HepG2 (cell line): ENCODE results near the gene GDPD1. TPM values are rescaled to one million over a fixed set of nuclear protein-coding genes. Genes with fewer than 3 reads are reported as not detected.

ENCODE experiments used
- ATAC-seq: fragments of 200-7000 bp; cut with Tn5 transposase; 3 replicates; pipeline ENCODE4 v1.9.1; 2020; ENCODE audit warnings: mild to moderate bottlenecking, moderate library complexity
- BruUV-seq: library from RNA; stranded (reverse); fragments of 400-500 nt; replicated peaks from 2 replicates; lab custom pipeline; 2021; lab: Mats Ljungman, UMichigan
- CTCF ChIA-PET: fragments of 300-600 bp; formaldehyde crosslinking; extraction: SDS; loops from one replicate; lab custom pipeline; 2021; ENCODE audit warnings: low total read pairs, inconsistent platforms, low intra/inter-chr PET ratio; lab: Yijun Ruan, JAX
- POLR2A ChIA-PET: fragments of 350-600 bp; sonication (Branson Sonifier 250); formaldehyde crosslinking; loops from one replicate; lab custom pipeline; 2020; ENCODE audit warnings: antibody characterized with exemption, inconsistent platforms; lab: Yijun Ruan, JAX
- DNase-seq: peaks from one replicate; pipeline ENCODE4 v3.0.0-alpha.2; 2015; ENCODE audit warnings: low spot score
- FAIRE-seq: peaks from 3 replicates; lab custom pipeline; 2011; peaks lifted over from hg19 to GRCh38; lab: Jason Lieb, UNC
- H2AFZ ChIP-seq: one replicate; pipeline ENCODE4 v1.6.1; 2011; ENCODE audit warnings: low read length, inconsistent platforms
- H3K27ac ChIP-seq: fragments of 300-600 bp; 3 replicates; pipeline ENCODE4 v1.8.0; 2011; ENCODE audit warnings: mixed run types, mild to moderate bottlenecking, mixed read lengths, low read length, inconsistent platforms; ENCODE audit not compliant: insufficient read depth; ENCODE audit errors: extremely low read length
- H3K27me3 ChIP-seq, 2 experiments: fragments of 200-600 bp in 1 of 2; 2 replicates in 1 of 2; 3 replicates in 1 of 2; pipeline versions ENCODE4 v1.6.0 to v1.8.0; 2011; ENCODE audit warnings: low read length in 2 of 2, mild to moderate bottlenecking in 2 of 2, moderate library complexity in 2 of 2, inconsistent platforms in 1 of 2; ENCODE audit not compliant: insufficient read depth in 2 of 2, control insufficient read depth in 1 of 2
- H3K36me3 ChIP-seq, 2 experiments: fragments of 200-600 bp in 1 of 2; replicated peaks in 1 of 2; 2 replicates in 1 of 2; 3 replicates in 1 of 2; pipeline versions ENCODE4 v1.5.1 to v1.8.0; 2011; ENCODE audit warnings: low read length in 2 of 2, inconsistent platforms in 1 of 2; ENCODE audit not compliant: insufficient read depth in 2 of 2, control insufficient read depth in 1 of 2
- H3K4me1 ChIP-seq: 2 replicates; pipeline ENCODE4 v1.5.1; 2012; ENCODE audit warnings: low read length, inconsistent platforms; ENCODE audit not compliant: insufficient read depth
- H3K4me2 ChIP-seq: 2 replicates; pipeline ENCODE4 v1.6.0; 2011; ENCODE audit warnings: low read depth, low read length, inconsistent platforms
- H3K4me3 ChIP-seq, 3 experiments: fragments of 200-600 bp in 1 of 3; sonication (generic), shearing (Covaris generic) in 1 of 3; replicated peaks in 1 of 3; 2 replicates each; pipeline ENCODE4 v1.5.1; 2011 to 2016; ENCODE audit warnings: low read length in 3 of 3, inconsistent platforms in 2 of 3, low read depth in 2 of 3, mild to moderate bottlenecking in 2 of 3, control low read depth in 1 of 3, mixed read lengths in 1 of 3; ENCODE audit not compliant: insufficient read depth in 1 of 3
- H3K79me2 ChIP-seq: one replicate; pipeline ENCODE4 v1.6.1; 2011; ENCODE audit warnings: low read length, inconsistent platforms; ENCODE audit not compliant: insufficient read depth
- H3K9ac ChIP-seq: 2 replicates; pipeline ENCODE4 v1.6.0; 2011; ENCODE audit warnings: mild to moderate bottlenecking, low read depth, low read length, inconsistent platforms; ENCODE audit not compliant: insufficient read depth
- H3K9me3 ChIP-seq: 2 replicates; pipeline ENCODE4 v1.5.1; 2012; ENCODE audit warnings: mild to moderate bottlenecking, low read length
- H4K20me1 ChIP-seq: 2 replicates; pipeline ENCODE4 v1.6.0; 2011; ENCODE audit warnings: inconsistent platforms, mild to moderate bottlenecking, low read length, moderate library complexity; ENCODE audit not compliant: insufficient read depth
- CHD2 ChIP-seq: IDR thresholded peaks from 2 replicates; pipeline ENCODE4 v1.6.1; 2011; ENCODE audit warnings: low read depth, low read length, improper control_type of control experiment
- FOXA3 ChIP-seq: IDR thresholded peaks from 2 replicates; pipeline ENCODE4 v1.6.1; 2016; ENCODE audit warnings: missing genetic modification reagents, missing compliant biosample characterization
- HNRNPL ChIP-seq: fragments of 200-400 bp; formaldehyde crosslinking; IDR thresholded peaks from 2 replicates; pipeline ENCODE4 v1.6.1; 2017; ENCODE audit warnings: mild to moderate bottlenecking, low read depth, low read length
- KDM2A ChIP-seq: sonication (generic); formaldehyde crosslinking; IDR thresholded peaks from 2 replicates; pipeline ENCODE4 v1.4.0; 2020; ENCODE audit warnings: low read depth, missing genetic modification reagents, borderline replicate concordance
- MAFF ChIP-seq: IDR thresholded peaks from 2 replicates; pipeline ENCODE4 v1.6.1; 2011; ENCODE audit warnings: low read depth, low read length, improper control_type of control experiment
- MAFG ChIP-seq: sonication (generic); formaldehyde crosslinking; IDR thresholded peaks from 2 replicates; pipeline ENCODE4 v1.5.1; 2020; ENCODE audit warnings: mild to moderate bottlenecking, missing genetic modification reagents
- MAFK ChIP-seq, 2 experiments: IDR thresholded peaks in 1 of 2; conservative IDR thresholded peaks in 1 of 2; 2 replicates each; pipeline ENCODE4 v1.6.1; 2011; ENCODE audit warnings: improper control_type of control experiment in 2 of 2, low read length in 2 of 2
- SNAPC2 ChIP-seq: sonication (generic); formaldehyde crosslinking; IDR thresholded peaks from 2 replicates; pipeline ENCODE4 v1.8.1; 2022; ENCODE audit warnings: mild to moderate bottlenecking, missing genetic modification reagents
- THAP7 ChIP-seq: sonication (generic); formaldehyde crosslinking; IDR thresholded peaks from 2 replicates; pipeline ENCODE4 v1.8.1; 2023; ENCODE audit warnings: mild to moderate bottlenecking, missing genetic modification reagents
- XBP1 ChIP-seq: sonication (generic); formaldehyde crosslinking; IDR thresholded peaks from 2 replicates; pipeline ENCODE4 v1.5.0; 2020; ENCODE audit warnings: missing genetic modification reagents
- ZFP91 ChIP-seq: sonication (generic); formaldehyde crosslinking; IDR thresholded peaks from 2 replicates; pipeline ENCODE4 v1.9.0; 2022; ENCODE audit warnings: missing genetic modification reagents, mild to moderate bottlenecking, borderline replicate concordance
- ZNF460 ChIP-seq: sonication (generic); formaldehyde crosslinking; IDR thresholded peaks from 2 replicates; pipeline ENCODE4 v1.5.1; 2020; ENCODE audit warnings: missing genetic modification reagents, mild to moderate bottlenecking, borderline replicate concordance
- ZNF501 ChIP-seq: sonication (generic); formaldehyde crosslinking; IDR thresholded peaks from 2 replicates; pipeline ENCODE4 v1.5.1; 2020; ENCODE audit warnings: mild to moderate bottlenecking, moderate library complexity, missing genetic modification reagents
- ZNF564 ChIP-seq: sonication (generic); formaldehyde crosslinking; IDR thresholded peaks from 2 replicates; pipeline ENCODE4 v1.8.1; 2023; ENCODE audit warnings: mild to moderate bottlenecking, missing genetic modification reagents
- ZNF790 ChIP-seq: sonication (generic); formaldehyde crosslinking; IDR thresholded peaks from 2 replicates; pipeline ENCODE4 v1.8.0; 2022; ENCODE audit warnings: missing genetic modification reagents, mild to moderate bottlenecking, borderline replicate concordance
- WGBS: methylation state at CpG from one replicate; pipeline ENCODE4 v1.1.6; 2017; ENCODE audit warnings: low lambda C conversion rate; 5-methylcytosine and 5-hydroxymethylcytosine counted together
- in situ Hi-C: cut with HindIII; loops from 2 replicates; pipeline ENCODE4 v1.10.0; 2017; ENCODE audit warnings: low pct_unique_long_range_greater_than_20kb; ENCODE audit not compliant: extremely low pct_ligation_motif_present
- intact Hi-C: fragments of 100-400 bp; cut with micrococcal nuclease; formaldehyde crosslinking; loops from one replicate; pipeline ENCODE4 v1.10.0; 2022; ENCODE audit not compliant: unreplicated experiment
- polyA plus RNA-seq, 8 experiments: library from polyadenylated mRNA; depleted of rRNA in 3 of 8; stranded (reverse) in 7 of 8; unstranded in 1 of 8; fragments of >200 nt; fragmentation: Illumina TruSeq in 4 of 8; extraction: Trizol in 4 of 8; gene quantifications; 2 replicates each; pipeline versions ENCODE4 v1.2.1 to v1.2.3, GENCODE V29; 2011 to 2016; ENCODE audit warnings: low read depth in 4 of 8, missing spikeins in 1 of 8, mixed read lengths in 1 of 8; ENCODE audit not compliant: insufficient read depth in 1 of 8
- total RNA-seq, 5 experiments: library from RNA; depleted of rRNA; stranded (reverse); fragments of >200 nt; fragmentation: Illumina TruSeq; extraction: Trizol; gene quantifications; 2 replicates each; pipeline ENCODE4 v1.2.3, GENCODE V29; 2016; ENCODE audit warnings: low read depth in 1 of 5
- TF ChIP-seq, protein P1 (sequence below): sonication (generic); formaldehyde crosslinking; IDR thresholded peaks from 2 replicates; pipeline ENCODE4 v1.5.0; 2020; ENCODE audit warnings: missing genetic modification reagents
- TF ChIP-seq, protein P2 (sequence below): IDR thresholded peaks from 2 replicates; pipeline ENCODE4 v1.6.1; 2016; ENCODE audit warnings: missing genetic modification reagents, missing compliant biosample characterization

Gene GDPD1
- total and polyA plus RNA-seq, 2 of the 13 experiments (the other 11 are each of a cell fraction or from before 2014, with no cell fraction given): 6.0 to 7.7 TPM

GRCh38 chr17:59304811-59305210 lies 84.5 kb downstream of the GDPD1 start (continued):
- TF ChIP-seq, protein P1, sequence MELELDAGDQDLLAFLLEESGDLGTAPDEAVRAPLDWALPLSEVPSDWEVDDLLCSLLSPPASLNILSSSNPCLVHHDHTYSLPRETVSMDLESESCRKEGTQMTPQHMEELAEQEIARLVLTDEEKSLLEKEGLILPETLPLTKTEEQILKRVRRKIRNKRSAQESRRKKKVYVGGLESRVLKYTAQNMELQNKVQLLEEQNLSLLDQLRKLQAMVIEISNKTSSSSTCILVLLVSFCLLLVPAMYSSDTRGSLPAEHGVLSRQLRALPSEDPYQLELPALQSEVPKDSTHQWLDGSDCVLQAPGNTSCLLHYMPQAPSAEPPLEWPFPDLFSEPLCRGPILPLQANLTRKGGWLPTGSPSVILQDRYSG (CRISPR knock-in tag): no peak
- TF ChIP-seq CHD2: no peak
- TF ChIP-seq, protein P2, sequence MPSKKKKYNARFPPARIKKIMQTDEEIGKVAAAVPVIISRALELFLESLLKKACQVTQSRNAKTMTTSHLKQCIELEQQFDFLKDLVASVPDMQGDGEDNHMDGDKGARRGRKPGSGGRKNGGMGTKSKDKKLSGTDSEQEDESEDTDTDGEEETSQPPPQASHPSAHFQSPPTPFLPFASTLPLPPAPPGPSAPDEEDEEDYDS (CRISPR knock-in tag): no peak
- TF ChIP-seq FOXA3: no peak
- TF ChIP-seq SNAPC2 (CRISPR knock-in tag): no peak
- TF ChIP-seq ZNF790 (CRISPR knock-in tag): no peak
- no peak for TF ChIP-seq XBP1
- TF ChIP-seq ZNF564: no peak

DNA sequence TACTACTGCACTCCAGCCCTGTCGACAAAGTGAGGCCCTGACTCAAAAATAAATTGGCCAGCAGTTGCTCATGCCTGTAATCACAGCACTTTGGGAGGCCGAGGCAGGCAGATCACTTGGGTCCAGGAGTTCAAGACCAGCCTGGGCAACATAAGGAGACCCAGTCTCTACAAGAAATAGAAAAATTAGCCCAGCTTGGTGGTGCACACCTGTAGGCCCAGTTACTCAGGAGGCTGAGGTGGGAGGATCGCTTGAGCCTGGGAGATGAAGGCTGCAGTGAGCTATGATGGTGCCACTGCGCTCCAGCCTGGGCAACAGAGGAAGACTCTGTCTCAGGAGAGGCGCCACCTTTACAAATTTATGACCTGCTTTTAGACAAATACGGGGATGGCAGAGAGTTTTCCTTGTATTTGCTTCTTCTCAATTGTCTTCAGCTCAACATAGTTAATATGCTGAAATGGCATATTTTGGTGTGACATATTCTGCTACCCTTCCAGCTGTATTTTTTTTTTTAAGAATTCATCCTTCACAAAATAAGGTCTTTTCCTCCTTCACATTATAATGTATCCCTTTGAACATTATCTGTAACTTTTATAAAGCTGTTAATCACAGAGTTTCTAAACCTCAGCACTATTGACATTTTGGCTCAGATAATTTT lies 90.1 kb downstream of the GDPD1 start:
- POLR2A ChIA-PET: interaction anchor here (1.9 kb wide), 2 partner anchors 130 to 309 kb away, joined by 5 to 10 read pairs; partner anchors contain the start of gene CLTC
- no peak for FAIRE-seq
- peaks cover 34% of the 10 kb centered on the region for H3K4me1 ChIP-seq
- peak; percentile 59; the same call in 1 of the 2 replicates for TF ChIP-seq ZNF460
- peak; percentile 30; the same call in 1 of the 2 replicates for TF ChIP-seq ZNF501 (CRISPR knock-in tag)
- 0 out of 2 replicates have a peak, but pooled peaks have one; percentile 27 for TF ChIP-seq ZFP91 (CRISPR knock-in tag)
- no peak for TF ChIP-seq MAFG (CRISPR knock-in tag)
- TF ChIP-seq THAP7 (CRISPR knock-in tag): no peak
- peak; percentile 99 for TF ChIP-seq MAFK (conservative IDR thresholded peaks at IDR 0.05 in 1 of 2, IDR thresholded peaks at IDR 0.05 in 1 of 2; ENCODE audit: low read length in 2 of 2)
- peak; percentile 97 for TF ChIP-seq MAFF
- no peak for TF ChIP-seq KDM2A
- TF ChIP-seq HNRNPL: no peak

More for the DNA sequence above, 90.1 kb downstream of the GDPD1 start:
- Histone ChIP-seq H3K9ac (no peak overlapping the region), H3K79me2 (no peaks in the 10 kb centered on the region), H3K27me3 (no peaks in the 10 kb centered on the region), H3K4me3 (no peak overlapping the region), H4K20me1 (no peaks in the 10 kb centered on the region), H3K27ac (no peak overlapping the region), H3K36me3 (no peaks in the 10 kb centered on the region), H3K9me3 (no peaks in the 10 kb centered on the region), H2AFZ (no peak overlapping the region), H3K4me2 (peak overlapping the region; percentile 50)
- no peak for ATAC-seq
- no peak for DNase-seq
- intact Hi-C loops: loop anchor here (2.0 kb wide), 2 partner anchors 210 to 248 kb away; no protein-coding TSS in a partner anchor
- BruUV-seq: no TSS peak
- in situ Hi-C loops: loop anchor here (5.0 kb wide), 1 partner anchor 252 kb away; no protein-coding TSS in a partner anchor
- CTCF ChIA-PET: interaction anchor here (0.6 to 6.5 kb wide), 6 partner anchors 19 to 249 kb away, joined by 3 to 94 read pairs (median 6); no protein-coding TSS in a partner anchor
- WGBS: 47% methylated on average over 6 of the region's 6 CpGs
